Naive thymus-derived CD4-positive, alpha-beta T cell (primary cell): Measurements from ENCODE around the gene RNU2-63P. TPM values are rescaled to one million over a fixed set of nuclear protein-coding genes. Genes with fewer than 3 reads are reported as not detected.
A peak's percentile ranks its signal among the peaks of the same experiment; 100 is the strongest.

ENCODE experiments used
- ATAC-seq: fragments of 150-1000 bp; cut with Tn5 transposase; 2 replicates; pipeline ENCODE4 v1.10.0; 2021; ENCODE audit warnings: mild to moderate bottlenecking, moderate library complexity
- CTCF ChIA-PET: fragments of 350-600 bp; sonication (Branson Sonifier 250); formaldehyde crosslinking; loops from one replicate; lab custom pipeline; 2021; ENCODE audit warnings: antibody characterized with exemption; lab: Charles Lee
- POLR2A ChIA-PET: fragments of 350-600 bp; sonication (Branson Sonifier 250); formaldehyde crosslinking; loops from one replicate; lab custom pipeline; 2021; ENCODE audit warnings: antibody characterized with exemption, inconsistent platforms; lab: Charles Lee
- DNase-seq, 9 donors: peaks; one replicate each; pipeline versions ENCODE4 v3.0.0 to v3.0.0-alpha.2; 2020 to 2022; ENCODE audit warnings: mixed read lengths in 1 of 9
- H3K27ac ChIP-seq: one replicate; pipeline ENCODE4 v1.7.0; 2013; ENCODE audit warnings: mild to moderate bottlenecking, low read depth, low read length, moderate library complexity
- H3K27me3 ChIP-seq, 2 donors: one replicate each; pipeline ENCODE4 v1.7.0; 2013; ENCODE audit warnings: low read length in 2 of 2, mild to moderate bottlenecking in 2 of 2, moderate library complexity in 2 of 2; ENCODE audit not compliant: control insufficient read depth in 2 of 2, insufficient read depth in 2 of 2
- H3K36me3 ChIP-seq, 3 experiments: 1 replicate in 2 of 3; 2 replicates in 1 of 3; pipeline ENCODE4 v1.7.0; 2013; ENCODE audit warnings: low read length in 3 of 3, mild to moderate bottlenecking in 3 of 3, moderate library complexity in 1 of 3; ENCODE audit not compliant: insufficient read depth in 3 of 3, control insufficient read depth in 2 of 3
- H3K4me1 ChIP-seq, 2 donors: one replicate each; pipeline ENCODE4 v1.7.0; 2013; ENCODE audit warnings: low read length in 2 of 2, mild to moderate bottlenecking in 2 of 2, moderate library complexity in 1 of 2; ENCODE audit not compliant: control insufficient read depth in 2 of 2, insufficient read depth in 2 of 2
- H3K4me3 ChIP-seq: 2 replicates; pipeline ENCODE4 v1.7.0; 2013; ENCODE audit warnings: mild to moderate bottlenecking, low read length
- H3K9me3 ChIP-seq, 3 experiments: 1 replicate in 2 of 3; 2 replicates in 1 of 3; pipeline ENCODE4 v1.7.0; 2013; ENCODE audit warnings: low read length in 3 of 3; ENCODE audit not compliant: control insufficient read depth in 2 of 3
- H3K27ac Mint-ChIP-seq, 9 donors: one replicate each; pipeline ENCODE4 v1.8.0; 2020 to 2022; ENCODE audit warnings: mixed read lengths in 9 of 9, mild to moderate bottlenecking in 8 of 9, moderate library complexity in 5 of 9, inconsistent platforms in 2 of 9
- H3K27me3 Mint-ChIP-seq, 5 donors: one replicate each; pipeline ENCODE4 v1.8.0; 2021 to 2022; ENCODE audit warnings: mixed read lengths in 5 of 5, mild to moderate bottlenecking in 1 of 5
- H3K36me3 Mint-ChIP-seq, 5 donors: one replicate each; pipeline ENCODE4 v1.8.0; 2020 to 2022; ENCODE audit warnings: mixed read lengths in 5 of 5, mild to moderate bottlenecking in 3 of 5, inconsistent platforms in 1 of 5
- H3K4me1 Mint-ChIP-seq, 7 donors: one replicate each; pipeline ENCODE4 v1.8.0; 2020 to 2022; ENCODE audit warnings: mixed read lengths in 7 of 7, mild to moderate bottlenecking in 3 of 7, inconsistent platforms in 1 of 7
- H3K4me3 Mint-ChIP-seq, 10 donors: one replicate each; pipeline ENCODE4 v1.8.0; 2020 to 2022; ENCODE audit warnings: mild to moderate bottlenecking in 10 of 10, mixed read lengths in 10 of 10, moderate library complexity in 6 of 10, inconsistent platforms in 2 of 10
- H3K9me3 Mint-ChIP-seq, 11 donors: one replicate each; pipeline ENCODE4 v1.8.0; 2020 to 2022; ENCODE audit warnings: mixed read lengths in 11 of 11, mild to moderate bottlenecking in 4 of 11, inconsistent platforms in 1 of 11, moderate library complexity in 1 of 11
- intact Hi-C, 2 donors: fragments of 100-400 bp; cut with micrococcal nuclease; formaldehyde crosslinking; loops; one replicate each; pipeline ENCODE4 v1.15.1; 2023
- polyA plus RNA-seq, 2 donors: library from polyadenylated mRNA; unstranded; fragments of 300-500 nt; fragmentation: Illumina TruSeq; gene quantifications; one replicate each; pipeline ENCODE4 v1.2.3, GENCODE V29; 2021
- total RNA-seq, 6 experiments: library from RNA in 5 of 6; stranded (reverse) in 5 of 6; gene quantifications; 1 replicate in 5 of 6; 2 replicates in 1 of 6; pipeline ENCODE4 v1.2.3 and lab custom pipeline; 2021 to 2026

RNU2-63P gene
- total and polyA plus RNA-seq, 7 experiments from 2014 or later = 12.4 to 28.7 (median 15.5) TPM; not detected in 3

GRCh38 chr2:88057437-88057844 is 41.1 kb upstream of the RNU2-63P start:
- Histone ChIP-seq H3K27me3 (no peaks in the 10 kb centered on the region), H3K4me3 (no peak overlapping the region), H3K36me3 (no peaks in the 10 kb centered on the region), H3K4me1 (peaks cover 13 to 26% of the 10 kb centered on the region in 2 donors), H3K9me3 (no peaks in the 10 kb centered on the region), H3K27ac (no peak overlapping the region)
- intact Hi-C loops = loop anchor here (5.0 to 10.0 kb wide), 2 partner anchors 567 to 1495 kb away; partner anchors contain the start of genes CHMP3 (in 1 of the 2) and EIF2AK3 (in 1 of the 2)
- ATAC-seq (no peak), DNase-seq (no peak)
- ChIA-PET POLR2A (no interaction called here), CTCF (no interaction called here)
- no peaks in the 10 kb centered on the region for H3K27me3 Mint-ChIP-seq
- H3K27ac Mint-ChIP-seq = peak overlapping the region in 4 of 9 donors; percentile 2 to 100 (median 68)
- H3K9me3 Mint-ChIP-seq = peaks cover 0 to 1% (median 0%) of the 10 kb centered on the region in 11 donors
- peak overlapping the region in 6 of 10 donors; percentile 3 to 90 (median 30) for H3K4me3 Mint-ChIP-seq
- H3K36me3 Mint-ChIP-seq = peaks cover 0 to 16% (median 0%) of the 10 kb centered on the region in 5 donors
- H3K4me1 Mint-ChIP-seq = peaks cover 33 to 62% (median 48%) of the 10 kb centered on the region in 7 donors

GRCh38 chr2:88055371-88056128 is 39.2 kb upstream of the RNU2-63P start, which contains the start of gene KRCC1:
Gene KRCC1 (minus strand): TSS chr2:88055783. CDS start chr2:88028563, 27,220 bp downstream.
- Histone ChIP-seq H3K27me3 (no peaks in the 10 kb centered on the region), H3K4me3 (peak within 1 kb of the TSS; percentile 75), H3K36me3 (no peaks in the 10 kb centered on the region), H3K27ac (peak within 1 kb of the TSS; percentile 96), H3K4me1 (peaks cover 13 to 26% of the 10 kb centered on the region in 2 donors), H3K9me3 (no peaks in the 10 kb centered on the region)
- Mint-ChIP-seq H3K4me1 (peaks cover 33 to 65% (median 54%) of the 10 kb centered on the region in 7 donors), H3K9me3 (peaks cover 0 to 2% (median 0%) of the 10 kb centered on the region in 11 donors), H3K36me3 (peaks cover 0 to 18% (median 0%) of the 10 kb centered on the region in 5 donors), H3K27ac (peak within 1 kb of the TSS; percentile 92 to 100 (median 97)), H3K4me3 (peak within 1 kb of the TSS; percentile 89 to 97 (median 92)), H3K27me3 (no peaks in the 10 kb centered on the region)
- POLR2A ChIA-PET = interaction anchor here (0.8 to 0.9 kb wide), 2 partner anchors 24 to 28 kb away, joined by 3 to 6 read pairs; no protein-coding TSS in a partner anchor
- ATAC-seq (peak; percentile 96), DNase-seq (peak; percentile 91 to 95 (median 93))
- intact Hi-C loops = loop anchor here (1.0 to 10.0 kb wide), 5 partner anchors 39 to 1860 kb away; partner anchors contain the start of genes RNU2-63P (in 2 of the 2), RPIA (in 2 of the 2), CHMP3 (in 1 of the 2) and EIF2AK3 (in 1 of the 2)
- CTCF ChIA-PET = interaction anchor here (1.2 kb wide), 1 partner anchor 105 kb away, joined by 5 read pairs; no protein-coding TSS in a partner anchor

DNA sequence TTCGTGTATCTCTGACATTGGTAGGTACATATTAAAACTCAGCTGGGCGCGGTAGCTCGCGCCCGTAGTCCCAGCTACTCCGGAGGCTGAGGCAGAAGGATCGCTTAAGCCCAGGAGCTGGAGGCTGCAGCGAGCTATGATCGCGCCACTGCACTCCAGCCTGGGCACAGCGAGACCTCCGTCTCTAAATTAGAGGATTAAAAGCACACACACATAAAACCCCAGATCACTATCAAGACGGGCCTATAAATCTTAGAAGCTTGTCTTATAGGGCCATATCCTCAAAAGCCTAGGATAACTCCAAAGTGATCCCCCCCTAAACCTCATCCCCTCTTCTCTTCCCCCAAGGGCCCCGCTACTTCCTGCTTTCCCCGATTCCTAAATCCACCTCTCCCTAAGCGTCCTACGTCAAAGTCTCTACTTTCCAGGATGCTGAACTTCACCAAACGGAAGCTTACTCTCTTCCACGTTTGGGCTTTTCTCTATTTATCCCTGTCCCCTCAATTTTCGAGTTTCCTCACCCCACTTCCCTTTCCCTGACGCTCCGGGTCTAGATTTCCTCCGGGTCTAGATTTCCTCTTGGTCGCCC is 38.5 kb upstream of the RNU2-63P start:
- H3K4me3 Mint-ChIP-seq = peak overlapping the region; percentile 89 to 97 (median 92)
- H3K27me3 Mint-ChIP-seq = no peaks in the 10 kb centered on the region
- intact Hi-C loops = loop anchor here (1.0 to 10.0 kb wide), 5 partner anchors 39 to 1860 kb away; partner anchors contain the start of genes RNU2-63P (in 2 of the 2), RPIA (in 2 of the 2), CHMP3 (in 1 of the 2) and EIF2AK3 (in 1 of the 2)
- peaks cover 0 to 18% (median 4%) of the 10 kb centered on the region in 5 donors for H3K36me3 Mint-ChIP-seq
- Histone ChIP-seq H3K36me3 (no peaks in the 10 kb centered on the region), H3K9me3 (no peaks in the 10 kb centered on the region), H3K4me1 (peaks cover 13 to 26% of the 10 kb centered on the region in 2 donors), H3K27me3 (no peaks in the 10 kb centered on the region), H3K4me3 (peak overlapping the region; percentile 75), H3K27ac (peak overlapping the region; percentile 96)
- ChIA-PET POLR2A (interaction anchor here (0.7 to 1.0 kb wide), 6 partner anchors 13 to 39 kb away, joined by 3 to 6 read pairs (median 3); partner anchors contain the start of genes RNU2-63P and SMYD1), CTCF (interaction anchor here (1.2 kb wide), 1 partner anchor 105 kb away, joined by 5 read pairs; no protein-coding TSS in a partner anchor)
- no peak for ATAC-seq
- peak overlapping the region; percentile 91 to 100 (median 97) for H3K27ac Mint-ChIP-seq
- DNase-seq = peak in 3 of 9 donors; percentile 11 to 13 (median 13)
- peaks cover 0 to 2% (median 0%) of the 10 kb centered on the region in 11 donors for H3K9me3 Mint-ChIP-seq
- H3K4me1 Mint-ChIP-seq = peaks cover 33 to 69% (median 58%) of the 10 kb centered on the region in 7 donors

DNA sequence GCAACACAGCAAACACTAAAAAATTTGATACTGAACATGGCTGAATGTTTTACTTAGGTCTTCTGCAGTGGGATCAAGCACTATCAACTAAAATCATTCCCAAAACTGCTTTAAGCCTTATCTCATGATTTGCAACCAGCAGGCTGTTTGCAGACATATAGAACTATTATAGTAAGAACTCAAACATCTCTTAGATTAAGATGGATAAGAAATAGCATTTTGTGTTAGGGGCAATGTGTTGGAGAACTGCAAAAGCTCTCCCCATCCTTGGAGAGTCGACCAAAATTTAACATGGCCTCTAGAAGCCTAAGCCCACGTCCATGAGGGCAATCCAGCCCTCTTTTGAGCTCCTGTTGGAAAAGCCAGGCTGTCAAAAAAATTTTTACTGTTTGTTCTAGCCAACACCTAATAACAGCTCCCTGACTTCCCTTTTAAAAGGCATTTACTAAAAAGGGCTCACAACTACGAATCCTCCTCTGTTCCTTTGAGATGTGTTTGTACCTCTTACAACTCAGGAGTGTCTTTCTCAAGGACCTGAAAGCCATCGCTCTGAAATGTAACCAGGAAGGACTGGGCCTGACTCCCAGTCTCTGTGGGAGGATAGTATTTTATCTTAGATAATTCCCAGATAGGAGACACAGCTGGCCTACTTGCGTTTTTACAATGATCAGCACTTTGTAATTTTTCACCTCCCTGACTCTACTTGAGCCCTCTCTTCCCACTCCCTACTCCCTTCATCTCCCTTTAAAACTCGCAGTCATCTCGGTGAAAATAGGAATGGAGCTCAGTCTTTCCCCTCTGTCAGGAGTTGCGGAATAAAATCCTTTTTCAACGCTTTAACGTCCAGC is 37.8 kb upstream of the RNU2-63P start:
- Mint-ChIP-seq H3K27ac (peak overlapping the region; percentile 91 to 100 (median 97)), H3K9me3 (peaks cover 0 to 2% (median 0%) of the 10 kb centered on the region in 11 donors), H3K36me3 (peaks cover 0 to 24% (median 8%) of the 10 kb centered on the region in 5 donors), H3K4me3 (peak overlapping the region; percentile 89 to 97 (median 92)), H3K4me1 (peaks cover 33 to 72% (median 61%) of the 10 kb centered on the region in 7 donors), H3K27me3 (no peaks in the 10 kb centered on the region)
- peak overlapping the region; percentile 96 for H3K27ac ChIP-seq
- DNase-seq (no peak), ATAC-seq (no peak)
- peaks cover 13 to 26% of the 10 kb centered on the region in 2 donors for H3K4me1 ChIP-seq
- H3K9me3 ChIP-seq = no peaks in the 10 kb centered on the region
- ChIA-PET CTCF (interaction anchor here (1.2 kb wide), 1 partner anchor 106 kb away, joined by 5 read pairs; no protein-coding TSS in a partner anchor), POLR2A (interaction anchor here (0.7 to 1.0 kb wide), 5 partner anchors 13 to 38 kb away, joined by 3 to 4 read pairs (median 3); partner anchors contain the start of genes RNU2-63P and SMYD1)
- H3K4me3 ChIP-seq = peak overlapping the region; percentile 75
- H3K36me3 ChIP-seq = no peaks in the 10 kb centered on the region
- intact Hi-C loops = loop anchor here (2.0 to 10.0 kb wide), 3 partner anchors 17 to 573 kb away; partner anchors contain the start of gene EIF2AK3 (in 2 of the 2)
- no peaks in the 10 kb centered on the region for H3K27me3 ChIP-seq

DNA sequence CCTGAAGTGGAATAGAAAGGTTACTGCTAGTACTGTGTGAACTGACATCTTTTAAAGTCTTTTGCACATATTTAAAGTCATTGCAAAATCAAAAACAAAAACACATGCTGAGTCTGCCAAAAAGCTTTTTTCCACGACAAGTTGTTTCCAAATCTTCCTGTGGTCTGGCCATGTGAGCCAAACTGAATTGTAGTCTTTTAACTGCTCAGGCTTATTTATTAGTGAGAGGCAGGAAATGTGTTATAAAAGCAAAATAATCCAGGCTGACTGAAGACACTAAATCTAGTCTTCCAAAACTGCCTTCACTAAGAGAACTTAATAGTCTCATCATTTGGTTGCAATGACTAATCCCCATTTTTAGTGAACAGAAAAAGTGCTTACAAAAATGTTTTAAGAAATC is 36.9 kb upstream of the RNU2-63P start:
- intact Hi-C loops = loop anchor here (2.0 to 10.0 kb wide), 3 partner anchors 16 to 574 kb away; partner anchors contain the start of gene EIF2AK3 (in 2 of the 2)
- H3K4me3 ChIP-seq = no peak overlapping the region
- no peak for ATAC-seq
- peak overlapping the region in 8 of 9 donors; percentile 29 to 100 (median 92) for H3K27ac Mint-ChIP-seq
- H3K27me3 ChIP-seq = no peaks in the 10 kb centered on the region
- H3K4me3 Mint-ChIP-seq = peak overlapping the region; percentile 34 to 96 (median 92)
- CTCF ChIA-PET = no interaction called here
- peaks cover 13 to 26% of the 10 kb centered on the region in 2 donors for H3K4me1 ChIP-seq
- no peaks in the 10 kb centered on the region for H3K9me3 ChIP-seq
- no peak for DNase-seq
- POLR2A ChIA-PET = no interaction called here
- H3K27ac ChIP-seq = peak overlapping the region; percentile 96
- peaks cover 0 to 30% (median 10%) of the 10 kb centered on the region in 5 donors for H3K36me3 Mint-ChIP-seq
- H3K27me3 Mint-ChIP-seq = no peaks in the 10 kb centered on the region
- peaks cover 37 to 75% (median 67%) of the 10 kb centered on the region in 7 donors for H3K4me1 Mint-ChIP-seq
- peaks cover 0 to 2% (median 0%) of the 10 kb centered on the region in 11 donors for H3K9me3 Mint-ChIP-seq
- H3K36me3 ChIP-seq = no peaks in the 10 kb centered on the region
